Superior temporal gyrus (tissue), 1 donor: Measurements from ENCODE around the gene VSNL1.
A peak's percentile ranks its signal among the peaks of the same experiment; 100 is the strongest.
"Not testable (repeated sequence)": the region's sequence is repeated elsewhere in the genome, so short reads cannot be mapped to it uniquely, and the experiment has no call there.

Source experiments
- DNase-seq: peaks from one replicate; pipeline ENCODE4 v3.0.0-alpha.2; 2016; ENCODE audit errors: extremely low spot score

VSNL1 gene

DNA sequence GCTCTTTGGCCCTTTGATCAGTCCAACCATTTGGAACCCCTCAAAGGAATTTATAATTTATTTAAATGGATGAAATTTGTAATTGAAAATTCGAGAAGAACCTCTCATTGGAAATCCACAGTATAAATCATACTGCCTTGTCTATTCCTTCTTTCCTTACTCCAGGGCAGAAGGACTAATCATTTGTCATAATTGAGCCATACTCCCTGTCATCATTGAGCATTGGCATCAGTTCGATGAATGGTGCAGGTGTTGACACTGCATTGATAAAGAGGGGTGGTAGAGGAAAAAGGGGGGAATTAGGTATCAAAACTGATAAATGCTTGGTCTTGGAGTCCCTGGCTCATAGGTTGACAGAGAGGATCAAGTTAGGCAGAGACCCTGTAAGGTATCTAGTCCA lies 2.0 kb downstream of the VSNL1 start:
- DNase-seq, result no peak

DNA sequence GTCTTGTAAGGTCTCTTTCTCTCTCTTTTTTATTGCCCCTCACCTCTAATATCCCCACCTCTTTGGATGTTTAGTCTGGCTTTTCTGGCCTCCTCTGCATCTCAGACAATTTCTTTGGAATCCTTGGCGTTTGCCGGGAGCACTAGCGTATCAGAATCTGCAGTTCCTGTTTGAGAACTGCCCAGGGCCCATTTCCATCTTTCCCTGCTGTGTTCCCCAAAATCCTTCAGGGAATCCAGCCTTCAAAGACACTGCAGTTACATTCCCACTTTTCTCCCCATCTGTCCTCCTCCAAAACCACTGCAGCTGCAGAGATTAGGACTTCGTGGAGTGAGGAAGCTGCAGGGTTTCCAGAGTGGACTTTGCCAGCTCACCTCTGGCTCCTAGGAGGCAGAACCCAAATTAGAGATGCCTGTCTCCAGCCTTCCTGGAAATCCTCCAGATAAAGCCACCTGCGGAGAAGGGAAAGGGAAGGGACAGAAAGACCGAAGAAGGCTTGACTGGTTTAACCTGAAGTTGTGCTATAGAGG lies 2.7 kb downstream of the VSNL1 start:
- peak; percentile 41 for DNase-seq

- no peak for DNase-seq
These were observed 3.4 kb downstream of the VSNL1 start for GRCh38 chr2:17543848-17544247.

DNA sequence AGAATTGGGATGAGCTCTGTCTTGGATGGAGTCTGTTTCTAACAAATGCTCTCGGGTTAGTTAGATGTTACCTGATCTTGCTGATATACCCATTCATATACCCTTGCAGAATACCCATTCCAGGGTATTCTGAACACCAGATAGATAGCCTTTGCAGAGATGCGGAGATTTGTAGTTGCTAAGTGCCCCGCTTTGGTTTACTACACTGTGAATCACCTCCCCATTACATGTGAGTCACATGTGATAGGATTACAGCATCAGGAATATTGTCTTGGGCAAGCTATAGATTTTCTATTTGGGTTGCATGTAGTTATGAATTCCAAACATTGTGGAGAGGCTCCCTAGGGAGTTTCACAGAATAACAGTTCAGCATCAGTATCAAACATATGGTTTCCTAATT lies 3.8 kb downstream of the VSNL1 start:
- no peak for DNase-seq

- no peak for DNase-seq
These were observed 5.5 kb downstream of the VSNL1 start for GRCh38 chr2:17545680-17546613.

GRCh38 chr2:17547237-17547636 lies 6.7 kb downstream of the VSNL1 start:
- DNase-seq, result no peak

GRCh38 chr2:17547737-17548136 lies 7.2 kb downstream of the VSNL1 start:
- no peak for DNase-seq

DNA sequence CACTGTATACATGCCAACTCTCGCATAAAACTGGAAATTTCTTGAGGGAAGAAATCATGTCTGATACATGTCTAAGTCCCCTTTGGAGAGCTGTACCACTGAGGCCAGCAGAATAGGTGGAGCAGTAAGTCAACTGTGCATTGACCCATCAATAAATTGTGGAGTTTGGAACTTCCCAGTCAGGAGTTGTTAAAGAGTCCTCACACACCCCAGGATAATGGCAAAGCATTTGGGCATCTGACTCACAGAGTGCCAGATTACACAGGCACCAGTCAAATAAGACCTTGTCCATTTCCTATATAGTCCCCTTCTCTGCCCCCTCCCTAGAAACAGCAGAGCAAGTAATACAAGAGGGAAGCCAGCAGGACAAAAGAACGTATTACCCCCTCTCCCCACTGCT lies 10.4 kb downstream of the VSNL1 start:
- DNase-seq, result no peak

DNA sequence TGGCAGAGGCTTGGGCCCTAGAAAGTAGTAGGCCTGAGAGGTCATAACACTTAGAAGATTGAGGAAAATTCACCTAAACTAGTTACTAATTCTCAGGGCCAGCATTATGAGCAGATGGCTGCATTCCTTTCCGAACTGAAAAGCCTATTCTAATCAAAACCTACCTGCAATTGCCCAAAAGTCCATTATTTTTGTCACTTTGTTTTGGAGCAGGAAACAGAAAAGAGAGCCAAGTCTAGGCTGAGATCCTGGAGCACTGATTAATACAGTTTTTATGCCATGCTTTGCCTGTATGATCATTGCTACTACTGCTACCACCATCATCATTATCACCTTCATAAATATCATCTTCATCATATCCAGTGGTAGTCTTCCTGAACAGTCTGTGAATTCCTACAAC lies 14.7 kb downstream of the VSNL1 start:
- no peak for DNase-seq

DNA sequence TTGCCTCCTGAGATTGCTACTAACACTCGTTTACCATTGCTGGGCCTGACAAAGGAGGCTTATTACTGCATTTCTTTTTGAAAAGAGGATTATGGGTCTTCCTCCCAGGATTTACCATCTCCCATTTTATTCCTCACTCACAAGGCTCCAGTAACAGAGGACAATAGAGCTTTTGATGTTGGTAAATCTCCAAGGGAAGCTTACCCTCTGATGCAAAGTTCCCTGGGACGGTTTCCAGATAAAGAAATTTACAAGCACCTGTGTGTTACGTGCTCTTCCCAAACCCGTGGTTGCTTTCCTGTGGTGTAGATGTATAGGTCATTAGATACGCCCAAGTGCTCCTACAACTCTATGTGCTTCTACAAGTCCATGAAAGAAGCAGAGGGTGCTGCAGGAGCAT lies 17.1 kb downstream of the VSNL1 start:
- no peak for DNase-seq

GRCh38 chr2:17558053-17558452 lies 17.6 kb downstream of the VSNL1 start:
- no peak for DNase-seq

DNA sequence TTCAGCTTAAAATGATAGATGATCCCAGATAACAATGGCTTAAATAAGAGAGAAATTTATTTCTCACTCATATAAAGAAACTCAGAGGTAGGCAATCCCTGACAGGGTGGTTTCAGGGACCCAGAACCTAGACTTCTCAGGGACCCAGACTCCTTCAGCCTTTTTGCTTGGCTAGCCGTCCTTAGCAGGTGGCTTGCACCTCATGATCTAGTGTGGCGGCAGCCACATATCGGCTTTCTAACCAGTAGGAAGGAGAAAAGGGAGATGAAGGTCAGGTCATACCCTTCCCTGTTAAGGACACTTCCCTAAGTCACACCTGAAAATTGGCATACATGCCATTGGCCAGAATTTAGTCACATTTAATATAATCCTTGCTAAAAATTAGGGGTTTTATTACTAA lies 18.4 kb downstream of the VSNL1 start:
- DNase-seq, result no peak

GRCh38 chr2:17565726-17566125 lies 25.2 kb downstream of the VSNL1 start:
- not testable (repeated sequence) for DNase-seq

- DNase-seq, result no peak
These were observed 31.2 kb downstream of the VSNL1 start for GRCh38 chr2:17571681-17572080.

GRCh38 chr2:17573085-17573803 lies 32.7 kb downstream of the VSNL1 start:
- DNase-seq, result no peak

DNA sequence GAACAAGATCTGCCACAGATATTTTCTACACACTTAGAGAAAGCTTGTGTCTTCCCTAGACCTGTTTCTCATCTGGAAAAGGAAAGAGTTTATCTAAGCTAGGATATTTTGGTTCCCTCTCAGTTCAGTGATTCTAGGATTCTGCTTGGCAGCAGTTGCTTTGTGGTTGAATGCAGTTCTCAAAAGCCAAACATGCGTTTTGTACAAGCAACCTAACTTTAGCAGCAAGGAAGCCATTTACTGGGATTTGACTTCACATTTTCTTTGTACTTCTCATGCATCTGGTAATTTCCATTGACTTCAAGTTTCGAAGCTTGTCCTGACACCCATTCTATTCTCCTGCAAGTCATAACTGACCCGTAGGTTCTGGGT lies 33.3 kb downstream of the VSNL1 start:
- DNase-seq, result no peak

- no peak for DNase-seq
These were observed 34.0 kb downstream of the VSNL1 start for GRCh38 chr2:17574406-17575073.

GRCh38 chr2:17576802-17577201 lies 36.3 kb downstream of the VSNL1 start:
- DNase-seq, result no peak

DNA sequence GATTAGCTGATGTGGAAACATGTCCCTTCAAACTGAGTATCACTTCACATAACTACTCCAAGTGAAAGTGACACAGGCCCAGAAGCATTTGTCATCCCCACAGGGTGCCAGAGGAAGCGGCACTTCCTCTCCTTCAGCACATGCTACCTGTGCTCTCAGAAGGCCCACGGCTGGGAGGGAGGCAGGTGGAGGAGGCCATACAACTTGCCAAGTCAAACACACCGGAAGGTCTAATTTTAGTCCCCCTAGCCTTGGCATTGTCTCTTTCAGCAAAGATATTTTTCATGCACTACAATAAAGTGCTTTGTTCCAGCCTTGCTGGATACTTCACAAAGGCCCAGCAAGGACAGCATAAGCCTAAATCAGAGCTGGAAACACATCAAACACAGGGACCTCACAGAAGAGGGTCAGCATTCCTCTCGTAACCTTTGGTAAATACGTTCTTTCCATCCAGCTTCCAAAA lies 38.0 kb downstream of the VSNL1 start:
- no peak for DNase-seq

DNA sequence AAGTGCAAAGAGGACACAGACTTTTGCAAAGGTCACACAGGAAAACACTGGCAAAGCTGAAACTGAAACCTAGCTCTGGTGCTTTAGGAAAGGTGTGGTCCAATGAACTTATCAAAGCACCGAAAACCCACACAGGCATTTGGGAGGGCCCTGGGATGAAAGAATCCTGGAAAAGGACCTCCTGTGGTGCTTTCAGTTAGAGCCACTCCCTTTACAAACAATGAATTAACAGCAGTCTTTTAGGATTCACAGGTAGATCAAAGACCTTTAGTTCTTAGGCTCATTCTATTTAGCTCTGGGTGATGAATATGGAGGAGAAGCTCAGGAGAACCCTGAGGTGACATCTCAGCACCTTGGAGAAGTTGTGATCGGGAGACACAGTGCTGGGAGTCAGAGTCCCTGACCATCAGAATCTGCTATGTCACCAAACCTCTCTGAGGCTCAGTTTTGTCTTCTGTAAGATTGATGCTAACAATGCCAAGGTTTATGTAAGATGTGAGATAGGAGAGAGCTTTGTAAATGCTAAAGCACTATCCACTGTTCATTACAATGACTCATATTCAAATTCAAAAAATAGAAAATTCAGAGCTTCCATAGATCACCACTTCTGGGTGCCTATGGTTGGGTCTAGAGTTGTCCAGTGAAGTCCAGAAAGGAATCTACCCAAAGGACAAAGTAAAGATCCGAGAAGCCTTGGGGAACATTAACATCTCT lies 39.3 kb downstream of the VSNL1 start:
- no peak for DNase-seq

DNA sequence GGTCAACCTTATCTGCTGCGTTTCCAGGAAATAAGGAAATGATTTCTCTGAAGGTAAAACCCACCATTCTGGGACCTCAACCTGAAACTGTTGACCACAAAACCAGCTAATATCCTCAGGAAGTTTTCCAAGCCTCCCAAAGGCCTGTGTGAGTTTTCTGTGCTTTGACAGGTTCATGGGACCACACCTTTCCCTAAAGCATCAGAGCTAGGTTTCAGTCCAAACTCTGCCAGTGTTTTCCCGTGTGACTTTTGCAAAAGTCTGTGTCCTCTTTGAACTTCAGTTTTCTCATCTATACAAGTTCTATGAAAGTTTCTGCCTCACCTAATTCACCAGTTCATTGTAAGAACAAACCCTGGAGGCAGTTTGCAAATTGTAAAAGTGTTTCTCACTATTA lies 39.8 kb downstream of the VSNL1 start:
- no peak for DNase-seq

- DNase-seq, result no peak
These were observed 41.3 kb downstream of the VSNL1 start for GRCh38 chr2:17581831-17582230.
